H1 (cell line): ENCODE measurements around the gene PREX1. TPM values are rescaled to one million over a fixed set of nuclear protein-coding genes. Genes with fewer than 3 reads are reported as not detected.

Experiments
- CHD7 ChIP-seq: fragments of 300-600 bp; sonication (generic); IDR thresholded peaks from 2 replicates; pipeline ENCODE4 v1.7.1; 2012; ENCODE audit warnings: low read length, moderate library complexity, mild to moderate bottlenecking, inconsistent platforms; ENCODE audit not compliant: insufficient replicate concordance
- HDAC2 ChIP-seq, 2 experiments: fragments of 300-600 bp in 1 of 2; sonication (generic) in 1 of 2; IDR thresholded peaks; 2 replicates each; pipeline ENCODE4 v1.6.1; 2011 to 2012; ENCODE audit warnings: low read depth in 2 of 2, low read length in 2 of 2, mild to moderate bottlenecking in 2 of 2, moderate library complexity in 2 of 2, borderline replicate concordance in 1 of 2, inconsistent platforms in 1 of 2
- JUN ChIP-seq: IDR thresholded peaks from 2 replicates; pipeline ENCODE4 v1.6.1; 2011; ENCODE audit warnings: low read depth, mild to moderate bottlenecking, improper control_type of control experiment, low read length
- KDM1A ChIP-seq: fragments of 200-600, 300-600 bp; sonication (generic); IDR thresholded peaks from 2 replicates; pipeline ENCODE4 v1.7.1; 2016; ENCODE audit warnings: mild to moderate bottlenecking, low read length, borderline replicate concordance
- NRF1 ChIP-seq: IDR thresholded peaks from 2 replicates; pipeline ENCODE4 v1.6.1; 2011; ENCODE audit warnings: mild to moderate bottlenecking, low read depth, low read length, improper control_type of control experiment
- SIN3A ChIP-seq, 2 experiments: IDR thresholded peaks in 1 of 2; conservative IDR thresholded peaks in 1 of 2; 2 replicates each; pipeline ENCODE4 v1.6.1; 2011 to 2012; ENCODE audit warnings: low read length in 2 of 2, improper control_type of control experiment in 1 of 2, low read depth in 1 of 2, mild to moderate bottlenecking in 1 of 2
- SP2 ChIP-seq: IDR thresholded peaks from 2 replicates; pipeline ENCODE4 v1.6.1; 2012; ENCODE audit warnings: mild to moderate bottlenecking, low read length, inconsistent platforms
- SP4 ChIP-seq: IDR thresholded peaks from 2 replicates; pipeline ENCODE4 v1.6.1; 2012; ENCODE audit warnings: low read length, inconsistent platforms
- SUZ12 ChIP-seq: fragments of 200-600 bp; sonication (generic); IDR thresholded peaks from 2 replicates; pipeline ENCODE4 v1.6.1; 2012; ENCODE audit warnings: mild to moderate bottlenecking, inconsistent platforms, low read length, moderate library complexity, mixed read lengths
- polyA plus RNA-seq, 7 experiments: library from polyadenylated mRNA; depleted of rRNA in 3 of 7; stranded (reverse) in 5 of 7; unstranded in 2 of 7; fragments of >200 nt in 5 of 7; fragments of 200-250 nt in 2 of 7; gene quantifications; 1 replicate in 5 of 7; 2 replicates in 1 of 7; 4 replicates in 1 of 7; pipeline versions ENCODE4 v1.2.1 to v1.2.3, GENCODE V29; 2011 to 2013; ENCODE audit warnings: missing spikeins in 2 of 7, mixed read lengths in 2 of 7
- total RNA-seq: library from RNA; stranded (reverse); fragmentation: NEBNext Ultra II Directional; extraction: Animal tissue kit (Norgen Biotek cat#: 25700); gene quantifications from 2 replicates; pipeline ENCODE4 v1.2.1, GENCODE V29; 2021
- TF ChIP-seq, protein P1 (sequence below): IDR thresholded peaks from 2 replicates; pipeline ENCODE4 v1.6.1; 2012; ENCODE audit warnings: inconsistent platforms

The PREX1 gene
- total and polyA plus RNA-seq, 2 of the 8 experiments (the other 6 are each of a cell fraction or from before 2014, with no cell fraction given): 10.7 to 12.8 TPM

GRCh38 chr20:48773837-48774418 lies 53.9 kb downstream of the PREX1 start (continued):
- TF ChIP-seq CHD7 (no peak), KDM1A (no peak), SP2 (no peak), SUZ12 (no peak), SIN3A (conservative IDR thresholded peaks at IDR 0.05 in 1 of 2, IDR thresholded peaks at IDR 0.05 in 1 of 2; ENCODE audit: low read depth in 1 of 2, low read length in 2 of 2) (no peak), NRF1 (no peak), SP4 (no peak), HDAC2 (IDR thresholded peaks at IDR 0.05; ENCODE audit: borderline replicate concordance in 1 of 2, low read depth in 2 of 2, low read length in 2 of 2) (no peak), JUN (no peak)
- TF ChIP-seq, protein P1, sequence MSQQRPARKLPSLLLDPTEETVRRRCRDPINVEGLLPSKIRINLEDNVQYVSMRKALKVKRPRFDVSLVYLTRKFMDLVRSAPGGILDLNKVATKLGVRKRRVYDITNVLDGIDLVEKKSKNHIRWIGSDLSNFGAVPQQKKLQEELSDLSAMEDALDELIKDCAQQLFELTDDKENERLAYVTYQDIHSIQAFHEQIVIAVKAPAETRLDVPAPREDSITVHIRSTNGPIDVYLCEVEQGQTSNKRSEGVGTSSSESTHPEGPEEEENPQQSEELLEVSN: no peak
